PC-3 (cell line): ENCODE data around the gene ADARB2. TPM values are rescaled to one million over a fixed set of nuclear protein-coding genes. Genes with fewer than 3 reads are reported as not detected.

Source experiments
- ATAC-seq: fragments of 200-7000 bp; cut with Tn5 transposase; 2 replicates; pipeline ENCODE4 v1.9.1; 2020; ENCODE audit warnings: mild to moderate bottlenecking, moderate library complexity
- BruUV-seq: library from RNA; stranded (reverse); fragments of 400-500 nt; replicated peaks from 2 replicates; lab custom pipeline; 2021; lab: Mats Ljungman, UMichigan
- CTCF ChIA-PET: fragments of 300-600 bp; sonication (Branson Sonifier 250); formaldehyde crosslinking; loops from one replicate; lab custom pipeline; 2022; ENCODE audit warnings: antibody characterized with exemption; lab: Charles Lee
- POLR2A ChIA-PET: fragments of 300-600 bp; sonication (Branson Sonifier 250); formaldehyde crosslinking; loops from one replicate; lab custom pipeline; 2022; ENCODE audit warnings: antibody characterized with exemption; ENCODE audit not compliant: unreplicated experiment; lab: Charles Lee
- DNase-seq: peaks from one replicate; pipeline ENCODE4 v3.0.0-alpha.2; 2015
- H2AFZ ChIP-seq: fragments of 300-600 bp; sonication (generic); 2 replicates; pipeline ENCODE4 v1.6.0; 2016; ENCODE audit warnings: antibody characterized with exemption, low read length
- H3F3A ChIP-seq: fragments of 300-600 bp; sonication (generic); one replicate; pipeline ENCODE4 v1.6.0; 2017; ENCODE audit warnings: antibody characterized with exemption, low read length, control low read depth, mild to moderate bottlenecking; ENCODE audit not compliant: unreplicated experiment
- H3K27ac ChIP-seq: fragments of 300-600 bp; sonication (generic); 2 replicates; pipeline ENCODE4 v1.5.1; 2016; ENCODE audit warnings: mild to moderate bottlenecking, low read length
- H3K27me3 ChIP-seq: fragments of 300-600 bp; sonication (generic); 2 replicates; pipeline ENCODE4 v1.6.1; 2016; ENCODE audit warnings: low read length, mixed read lengths
- H3K36me3 ChIP-seq: fragments of 300-600 bp; sonication (generic); 2 replicates; pipeline ENCODE4 v1.6.1; 2016; ENCODE audit warnings: low read depth, mixed run types, low read length, mixed read lengths
- H3K4me1 ChIP-seq: fragments of 300-600 bp; sonication (generic); 2 replicates; pipeline ENCODE4 v1.5.1; 2016; ENCODE audit warnings: low read length; ENCODE audit not compliant: insufficient read depth
- H3K4me2 ChIP-seq: fragments of 300-600 bp; sonication (generic); 2 replicates; pipeline ENCODE4 v1.6.0; 2016; ENCODE audit warnings: low read length
- H3K4me3 ChIP-seq: fragments of 300-600 bp; sonication (generic); 2 replicates; pipeline ENCODE4 v1.5.1; 2016; ENCODE audit warnings: mild to moderate bottlenecking, low read length, mixed read lengths
- H3K79me2 ChIP-seq: fragments of 300-600 bp; sonication (generic); 2 replicates; pipeline ENCODE4 v1.6.1; 2017; ENCODE audit warnings: low read length, mixed read lengths
- H3K9ac ChIP-seq: fragments of 300-600 bp; sonication (generic); 2 replicates; pipeline ENCODE4 v1.6.0; 2016; ENCODE audit warnings: mild to moderate bottlenecking, low read length
- H3K9me2 ChIP-seq: fragments of 300-600 bp; sonication (generic); replicated peaks from 2 replicates; pipeline ENCODE4 v1.6.1; 2016; ENCODE audit warnings: mixed run types, low read length, mixed read lengths
- H3K9me3 ChIP-seq: fragments of 300-600 bp; sonication (generic); 2 replicates; pipeline ENCODE4 v1.6.1; 2016; ENCODE audit warnings: low read length, mixed read lengths
- H4K20me1 ChIP-seq: fragments of 300-600 bp; sonication (generic); 2 replicates; pipeline ENCODE4 v1.6.1; 2016; ENCODE audit warnings: low read length, mixed read lengths
- EZH2 ChIP-seq: fragments of 300-600 bp; sonication (generic); IDR thresholded peaks from one replicate; pipeline ENCODE4 v1.6.1; 2017; ENCODE audit warnings: antibody characterized with exemption, mild to moderate bottlenecking, low read length; ENCODE audit not compliant: unreplicated experiment
- EZH2phosphoT487 ChIP-seq: fragments of 300-600 bp; sonication (generic); IDR thresholded peaks from 2 replicates; pipeline ENCODE4 v1.6.1; 2018; ENCODE audit warnings: mild to moderate bottlenecking, antibody characterized with exemption, low read length, borderline replicate concordance
- intact Hi-C: fragments of 100-400 bp; cut with micrococcal nuclease; formaldehyde crosslinking; loops from 2 replicates; pipeline ENCODE4 v1.9.0; 2023
- total RNA-seq: library from RNA; depleted of rRNA; stranded (reverse); fragments of >200 nt; gene quantifications from 2 replicates; pipeline ENCODE4 v1.2.3, GENCODE V29; 2014
- TF ChIP-seq, protein P1 (sequence below): fragments of 300-600 bp; sonication (generic); conservative IDR thresholded peaks from 2 replicates; pipeline ENCODE4 v1.5.1; 2017; ENCODE audit warnings: antibody characterized with exemption, low read depth, mild to moderate bottlenecking, low read length

Gene ADARB2
- total RNA-seq, 1 experiment from 2014 or later, result not detected

- POLR2A ChIA-PET, result no interaction called here
- H3K36me3 ChIP-seq, result no peaks in the 10 kb centered on the region
- H3K4me1 ChIP-seq, result no peaks in the 10 kb centered on the region
- no peaks in the 10 kb centered on the region for H3K27me3 ChIP-seq
- H3K9ac ChIP-seq, result no peak overlapping the region
- intact Hi-C loops, result no loop called here
- BruUV-seq, result no TSS peak
- TF ChIP-seq EZH2 (no peak), EZH2phosphoT487 (no peak)
- TF ChIP-seq, protein P1, sequence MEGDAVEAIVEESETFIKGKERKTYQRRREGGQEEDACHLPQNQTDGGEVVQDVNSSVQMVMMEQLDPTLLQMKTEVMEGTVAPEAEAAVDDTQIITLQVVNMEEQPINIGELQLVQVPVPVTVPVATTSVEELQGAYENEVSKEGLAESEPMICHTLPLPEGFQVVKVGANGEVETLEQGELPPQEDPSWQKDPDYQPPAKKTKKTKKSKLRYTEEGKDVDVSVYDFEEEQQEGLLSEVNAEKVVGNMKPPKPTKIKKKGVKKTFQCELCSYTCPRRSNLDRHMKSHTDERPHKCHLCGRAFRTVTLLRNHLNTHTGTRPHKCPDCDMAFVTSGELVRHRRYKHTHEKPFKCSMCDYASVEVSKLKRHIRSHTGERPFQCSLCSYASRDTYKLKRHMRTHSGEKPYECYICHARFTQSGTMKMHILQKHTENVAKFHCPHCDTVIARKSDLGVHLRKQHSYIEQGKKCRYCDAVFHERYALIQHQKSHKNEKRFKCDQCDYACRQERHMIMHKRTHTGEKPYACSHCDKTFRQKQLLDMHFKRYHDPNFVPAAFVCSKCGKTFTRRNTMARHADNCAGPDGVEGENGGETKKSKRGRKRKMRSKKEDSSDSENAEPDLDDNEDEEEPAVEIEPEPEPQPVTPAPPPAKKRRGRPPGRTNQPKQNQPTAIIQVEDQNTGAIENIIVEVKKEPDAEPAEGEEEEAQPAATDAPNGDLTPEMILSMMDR, result no peak
- no peak overlapping the region for H3K4me3 ChIP-seq
- H3K79me2 ChIP-seq, result no peaks in the 10 kb centered on the region
- no peaks in the 10 kb centered on the region for H3K9me2 ChIP-seq
- DNase-seq (no peak), ATAC-seq (no peak)
- H3K4me2 ChIP-seq, result no peak overlapping the region
- no peaks in the 10 kb centered on the region for H3K9me3 ChIP-seq
- H3K27ac ChIP-seq, result no peak overlapping the region
- CTCF ChIA-PET, result no interaction called here
- H4K20me1 ChIP-seq, result no peaks in the 10 kb centered on the region
- H2AFZ ChIP-seq, result no peak overlapping the region
- no peaks in the 10 kb centered on the region for H3F3A ChIP-seq
Measured at GRCh38 chr10:1206601-1207000, 530.7 kb downstream of the ADARB2 start.

GRCh38 chr10:1206101-1206500, 531.2 kb downstream of the ADARB2 start:
- Histone ChIP-seq H3K4me3 (no peak overlapping the region), H3K4me1 (no peaks in the 10 kb centered on the region), H2AFZ (no peak overlapping the region), H3K27ac (no peak overlapping the region), H3K9me2 (no peaks in the 10 kb centered on the region), H4K20me1 (no peaks in the 10 kb centered on the region), H3F3A (no peaks in the 10 kb centered on the region), H3K4me2 (no peak overlapping the region), H3K36me3 (no peaks in the 10 kb centered on the region), H3K27me3 (no peaks in the 10 kb centered on the region), H3K9me3 (no peaks in the 10 kb centered on the region), H3K9ac (no peak overlapping the region), H3K79me2 (no peaks in the 10 kb centered on the region)
- POLR2A ChIA-PET, result no interaction called here
- no TSS peak for BruUV-seq
- CTCF ChIA-PET, result no interaction called here
- TF ChIP-seq EZH2phosphoT487 (no peak), EZH2 (no peak)
- TF ChIP-seq, protein P1, result no peak
- ATAC-seq (no peak), DNase-seq (no peak)
- intact Hi-C loops, result no loop called here

GRCh38 chr10:1205450-1206030, 531.8 kb downstream of the ADARB2 start:
- CTCF ChIA-PET, result no interaction called here
- H3K27me3 ChIP-seq, result no peaks in the 10 kb centered on the region; the same call in 1 of the 2 replicates
- H3K4me2 ChIP-seq, result no peak overlapping the region
- ATAC-seq, result no peak
- H3K9me3 ChIP-seq, result no peaks in the 10 kb centered on the region
- no peaks in the 10 kb centered on the region for H4K20me1 ChIP-seq
- no peak for DNase-seq
- BruUV-seq, result no TSS peak
- intact Hi-C loops, result no loop called here
- no peaks in the 10 kb centered on the region for H3K79me2 ChIP-seq
- no peak for TF ChIP-seq EZH2phosphoT487
- H3K36me3 ChIP-seq, result no peaks in the 10 kb centered on the region
- POLR2A ChIA-PET, result no interaction called here
- no peak overlapping the region for H2AFZ ChIP-seq
- H3F3A ChIP-seq, result no peaks in the 10 kb centered on the region
- H3K27ac ChIP-seq, result no peak overlapping the region
- H3K9ac ChIP-seq, result no peak overlapping the region
- H3K9me2 ChIP-seq, result no peaks in the 10 kb centered on the region
- H3K4me3 ChIP-seq, result no peak overlapping the region
- H3K4me1 ChIP-seq, result no peaks in the 10 kb centered on the region
